IPS-NIHi11 (cell line): Measurements from ENCODE around the gene VEZF1.

Source experiments
- DNase-seq: peaks from one replicate; pipeline ENCODE4 v3.0.0; 2012; ENCODE audit warnings: mixed read lengths, low spot score

VEZF1 gene, protein sequence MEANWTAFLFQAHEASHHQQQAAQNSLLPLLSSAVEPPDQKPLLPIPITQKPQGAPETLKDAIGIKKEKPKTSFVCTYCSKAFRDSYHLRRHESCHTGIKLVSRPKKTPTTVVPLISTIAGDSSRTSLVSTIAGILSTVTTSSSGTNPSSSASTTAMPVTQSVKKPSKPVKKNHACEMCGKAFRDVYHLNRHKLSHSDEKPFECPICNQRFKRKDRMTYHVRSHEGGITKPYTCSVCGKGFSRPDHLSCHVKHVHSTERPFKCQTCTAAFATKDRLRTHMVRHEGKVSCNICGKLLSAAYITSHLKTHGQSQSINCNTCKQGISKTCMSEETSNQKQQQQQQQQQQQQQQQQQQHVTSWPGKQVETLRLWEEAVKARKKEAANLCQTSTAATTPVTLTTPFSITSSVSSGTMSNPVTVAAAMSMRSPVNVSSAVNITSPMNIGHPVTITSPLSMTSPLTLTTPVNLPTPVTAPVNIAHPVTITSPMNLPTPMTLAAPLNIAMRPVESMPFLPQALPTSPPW

DNA sequence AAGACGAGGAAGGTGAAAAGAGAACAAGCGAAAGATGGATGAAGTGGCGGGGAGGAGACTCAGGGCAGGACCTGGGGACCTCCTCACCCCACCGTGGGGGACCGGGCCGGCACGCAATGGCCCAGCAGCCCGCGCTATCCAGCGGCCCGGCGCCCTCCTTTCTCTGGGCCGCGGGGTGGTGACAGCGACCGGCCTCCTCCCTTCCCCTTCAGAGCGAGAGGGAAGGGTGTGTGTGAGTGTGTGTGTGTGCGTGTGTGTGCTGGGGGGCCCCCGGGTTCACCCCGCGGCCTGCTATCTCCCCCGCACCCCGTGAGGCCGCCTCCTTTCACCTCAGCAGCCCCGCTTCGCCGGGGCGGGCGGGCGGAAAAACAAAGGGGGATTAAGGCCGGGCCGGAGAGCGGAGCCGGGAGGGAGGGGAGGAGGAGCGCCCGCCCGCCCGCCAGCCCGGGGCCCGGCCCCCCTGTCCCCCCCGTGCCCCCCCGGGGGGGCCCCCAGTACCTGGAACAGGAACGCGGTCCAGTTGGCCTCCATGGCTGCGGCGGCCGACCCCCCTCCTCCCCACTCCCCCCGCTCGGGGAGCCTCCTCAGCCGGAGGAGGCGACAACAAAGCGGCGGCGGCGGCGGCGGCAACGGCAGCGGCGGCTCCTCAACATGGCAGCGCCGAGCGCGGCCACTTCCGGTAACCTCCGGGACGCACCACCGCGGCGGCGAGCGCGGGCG is at the start of gene VEZF1:
VEZF1 (minus strand) TSS at position 674 of the 720 bp plus-strand sequence; CDS start at position 531, 143 bp downstream.
- DNase-seq: peak; percentile 84

DNA sequence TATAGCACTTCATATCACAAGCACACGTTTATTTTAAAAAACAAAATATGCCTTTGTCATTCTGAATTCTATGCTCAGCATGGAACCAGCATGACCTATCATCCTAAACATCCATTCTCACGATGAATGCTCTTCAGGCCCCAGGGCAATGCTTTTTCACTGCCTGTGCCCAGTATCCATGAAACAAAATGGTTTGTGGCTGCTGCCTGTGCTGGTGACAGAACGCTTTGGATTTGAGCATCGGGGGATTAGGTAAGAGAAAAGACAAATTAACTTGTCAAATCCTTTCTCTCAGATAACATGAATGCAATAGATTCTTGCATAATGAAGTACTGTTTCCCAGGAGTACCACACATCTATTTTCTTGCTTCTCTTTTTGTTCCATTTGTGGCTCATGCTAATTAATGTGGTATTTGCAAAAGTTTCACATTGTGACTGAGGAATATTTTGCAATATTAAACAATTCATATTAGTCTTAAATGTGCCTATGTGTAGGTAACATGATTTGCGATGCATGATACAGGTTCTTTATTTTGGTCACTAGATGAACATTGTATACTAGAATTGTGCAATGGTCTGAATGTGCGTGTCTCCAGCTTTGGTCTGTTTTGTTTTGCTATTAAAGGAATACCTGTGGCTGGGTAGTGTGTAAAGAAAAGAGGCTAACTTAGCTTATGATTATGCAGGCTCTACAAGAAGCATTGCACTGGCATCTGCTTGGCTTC is 44.8 kb upstream of the VEZF1 start:
- no peak for DNase-seq

DNA sequence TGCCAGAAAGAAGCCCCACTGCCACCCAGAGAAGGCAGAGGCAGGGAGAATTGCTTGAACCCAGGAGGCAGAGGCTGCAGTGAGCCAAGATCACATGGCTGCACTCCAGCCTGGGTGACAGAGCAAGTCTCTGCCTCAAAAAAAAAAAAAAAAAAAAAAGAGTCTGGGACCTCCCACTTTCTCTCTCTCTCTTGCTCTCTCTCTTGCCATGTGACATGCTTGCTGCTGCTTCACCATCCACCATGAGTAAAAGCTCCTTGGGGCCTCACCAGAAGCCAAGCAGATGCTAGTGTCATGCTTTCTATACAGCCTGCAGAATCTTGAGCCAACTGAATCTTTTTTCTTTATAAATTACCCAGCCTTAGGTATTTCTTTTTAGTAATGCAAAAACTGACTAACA is 40.5 kb upstream of the VEZF1 start:
- DNase-seq: no peak

DNA sequence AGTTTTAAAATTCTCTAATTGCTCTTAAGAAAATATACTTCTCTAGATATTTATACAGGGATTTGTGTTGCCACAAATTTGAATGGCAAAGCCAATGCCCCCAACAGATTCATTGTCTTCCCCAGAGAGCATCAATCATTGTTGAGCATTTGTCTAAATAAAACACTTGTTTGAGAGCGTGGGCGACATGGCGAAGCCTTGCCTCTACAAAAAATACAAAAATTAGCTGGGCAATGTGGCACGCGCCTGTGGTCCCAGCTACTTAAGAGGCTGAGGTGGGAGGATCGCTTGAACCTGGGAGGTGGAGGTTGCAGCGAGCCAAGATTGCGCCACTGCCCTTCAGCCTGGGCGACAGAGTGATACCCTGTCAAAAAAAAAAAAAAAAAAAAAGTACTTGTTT is 32.3 kb upstream of the VEZF1 start:
- no peak for DNase-seq

DNA sequence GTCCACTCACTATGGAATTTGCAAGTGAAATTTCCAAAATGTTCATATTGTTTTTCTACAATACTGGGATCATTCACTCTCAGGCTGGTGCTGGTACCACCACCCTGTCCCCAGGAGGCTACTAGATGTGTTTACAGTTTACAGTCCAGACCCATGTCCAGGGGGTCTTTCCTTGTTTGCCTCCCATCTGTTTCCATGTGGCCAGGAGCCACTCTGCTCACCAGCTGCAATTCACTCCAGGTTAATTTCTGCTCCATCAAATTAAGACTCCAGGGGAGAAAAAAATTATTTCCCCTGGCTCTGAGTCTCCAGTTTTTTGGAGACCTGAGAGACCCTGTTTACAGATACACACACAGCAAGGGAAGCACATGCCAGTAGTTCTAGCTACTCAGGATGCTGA is 31.5 kb upstream of the VEZF1 start:
- DNase-seq: no peak

DNA sequence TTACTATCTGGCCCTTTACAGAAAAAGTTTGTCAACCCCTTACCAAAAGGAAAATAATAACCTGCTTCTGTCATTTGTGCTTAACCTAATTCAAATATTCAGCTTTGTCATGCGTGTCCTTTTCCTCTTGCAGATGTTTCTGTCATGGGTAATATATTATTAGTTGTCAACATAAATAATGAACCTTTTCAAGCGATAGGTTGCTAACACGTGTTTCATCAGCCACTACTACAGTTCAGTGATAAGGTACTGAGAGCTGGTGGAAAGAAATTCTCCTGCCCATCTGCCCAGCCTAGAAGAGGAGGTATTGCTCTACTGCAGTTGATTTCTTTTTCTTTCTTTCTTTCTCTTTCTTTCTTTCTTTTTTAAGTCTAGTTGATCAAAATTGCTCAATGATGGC is 31.0 kb upstream of the VEZF1 start:
- DNase-seq: no peak

DNA sequence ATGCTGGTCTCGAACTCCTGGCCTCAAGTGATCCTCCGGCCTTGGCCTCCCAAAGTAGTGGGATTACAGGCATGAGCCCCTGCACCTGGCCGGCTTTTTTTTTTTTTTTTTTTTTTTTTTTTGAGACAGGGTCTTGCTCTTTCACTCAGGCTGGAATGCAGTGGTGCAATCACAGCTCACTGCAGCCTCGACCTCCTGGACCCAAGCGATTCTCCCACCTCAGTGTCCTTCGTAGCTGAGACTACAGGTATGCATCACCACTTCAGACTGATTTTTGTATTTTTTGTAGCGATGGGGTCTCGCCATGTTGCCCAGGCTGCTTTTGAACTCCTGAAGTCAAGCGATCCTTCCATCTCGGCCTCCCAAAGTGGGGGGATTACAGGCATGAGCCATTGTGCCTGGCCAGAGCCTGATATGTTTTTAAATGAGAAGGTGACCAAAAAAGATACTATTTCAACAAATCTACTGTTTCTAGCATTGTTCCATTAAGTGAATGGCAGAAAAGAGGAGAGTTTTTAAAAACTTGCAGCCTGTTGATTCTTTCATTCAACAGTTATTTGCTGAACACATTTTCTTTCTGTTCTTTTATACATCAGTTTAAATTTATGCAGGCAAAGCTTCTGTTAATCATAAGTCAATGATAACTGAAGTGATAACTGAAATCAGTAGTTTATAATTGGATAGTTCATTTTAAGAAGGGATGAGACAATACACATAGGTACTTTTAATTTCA is 22.2 kb upstream of the VEZF1 start:
- DNase-seq: no peak

DNA sequence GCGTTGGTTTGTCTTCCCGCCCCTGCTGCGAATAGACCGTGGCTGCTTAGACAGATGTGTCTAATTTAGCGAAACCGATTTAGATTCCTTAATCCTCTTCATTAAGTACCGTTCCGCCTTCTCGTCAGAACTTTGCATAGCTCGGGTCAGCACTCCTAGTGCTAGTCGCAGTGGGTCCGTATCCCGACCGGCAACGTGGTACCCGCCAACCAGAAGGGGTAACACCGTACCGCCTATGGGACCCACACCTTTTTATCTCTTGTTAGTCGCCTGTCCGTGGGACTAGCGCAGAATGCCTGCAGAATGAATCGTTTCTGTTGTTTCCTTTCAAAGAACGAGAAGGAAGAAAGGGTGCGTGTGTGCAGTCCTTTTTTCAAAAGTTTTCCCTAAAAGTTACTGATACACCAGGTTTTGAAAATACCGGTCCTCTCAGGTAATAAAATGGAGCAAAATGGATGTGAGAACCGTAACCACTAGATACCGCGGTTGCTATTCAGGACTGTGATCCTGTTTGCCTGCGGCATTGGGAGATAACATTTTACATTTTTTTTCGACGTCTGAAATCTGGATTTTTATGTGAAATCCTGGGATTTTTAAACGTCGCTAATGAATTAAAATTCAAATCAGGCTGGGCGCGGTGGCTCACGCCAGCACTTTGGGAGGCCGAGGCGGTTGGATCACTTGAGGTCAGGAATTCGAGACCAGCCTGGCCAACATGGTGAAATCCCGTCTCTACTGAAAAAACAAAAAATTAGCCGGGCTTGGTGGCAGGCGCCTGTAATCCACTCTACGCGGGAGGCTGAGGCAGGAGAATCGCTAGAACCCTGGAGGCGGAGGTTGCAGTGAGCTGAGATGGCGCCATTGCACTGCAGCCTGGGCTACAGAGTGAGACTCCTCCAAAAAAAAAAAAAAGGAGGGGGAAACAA is 20.0 kb upstream of the VEZF1 start:
- no peak for DNase-seq

DNA sequence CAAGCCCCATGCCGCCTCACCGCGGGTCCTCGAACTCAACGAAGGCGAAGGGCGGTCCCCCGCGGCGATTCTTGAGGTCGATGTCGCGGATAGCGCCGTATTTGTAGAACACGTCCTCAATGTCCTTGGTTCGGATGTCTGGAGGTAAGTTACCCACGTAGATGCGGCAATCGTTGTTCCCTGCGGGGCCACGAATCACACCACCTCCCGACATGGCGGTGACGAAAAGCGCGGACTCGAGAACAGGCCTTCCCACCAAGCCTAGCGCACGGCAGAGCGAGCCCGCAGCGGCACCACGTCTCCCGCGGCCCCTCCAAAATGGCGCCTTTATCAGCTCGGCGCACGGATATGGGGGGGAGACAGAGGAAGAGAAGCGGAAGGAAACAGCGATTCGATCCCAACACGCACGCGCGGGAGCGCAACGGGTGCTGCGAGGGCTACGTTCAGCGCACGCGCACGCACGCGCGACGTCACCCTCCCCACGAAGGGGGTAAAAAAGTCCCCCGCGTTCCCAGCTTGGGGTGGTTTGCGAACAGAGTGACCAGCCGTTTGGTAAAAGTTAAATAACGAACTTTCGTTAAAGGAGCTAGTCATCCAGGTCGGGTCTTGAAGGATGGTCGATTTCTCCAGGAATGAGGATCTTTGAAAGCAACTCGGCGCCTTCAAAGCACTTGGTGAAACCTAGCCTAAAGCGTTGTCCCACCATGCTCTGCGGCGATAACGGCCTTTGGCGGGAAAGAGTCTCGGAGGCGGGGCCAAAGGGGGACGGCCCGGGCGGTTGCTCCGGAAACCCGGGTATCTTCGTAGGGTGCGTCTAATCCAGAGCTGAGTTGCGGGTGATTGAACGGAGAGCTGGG is 19.1 kb upstream of the VEZF1 start, which contains the start of gene SRSF1:
SRSF1 (minus strand) TSS at position 323 of the 857 bp plus-strand sequence; CDS start at position 214, 109 bp downstream.
- DNase-seq: peak; percentile 91

DNA sequence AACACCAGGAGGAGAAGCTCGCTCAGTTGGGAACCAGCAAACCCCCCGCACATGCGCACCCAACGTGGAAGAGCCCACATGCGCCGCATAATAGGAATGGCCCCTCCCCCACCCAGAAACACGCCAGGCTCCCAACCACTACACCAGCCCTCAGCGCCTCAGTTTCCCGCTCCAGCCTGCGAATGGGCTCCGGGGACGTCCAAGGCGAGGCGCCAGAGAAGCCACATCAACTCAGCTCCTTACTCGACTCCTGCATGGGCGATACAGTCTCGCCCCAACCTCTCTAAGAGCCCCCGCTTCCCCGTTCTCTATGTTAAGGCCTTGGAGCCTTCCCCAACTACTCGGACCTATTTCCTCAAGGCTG is 18.5 kb upstream of the VEZF1 start:
- peak; percentile 55 for DNase-seq

DNA sequence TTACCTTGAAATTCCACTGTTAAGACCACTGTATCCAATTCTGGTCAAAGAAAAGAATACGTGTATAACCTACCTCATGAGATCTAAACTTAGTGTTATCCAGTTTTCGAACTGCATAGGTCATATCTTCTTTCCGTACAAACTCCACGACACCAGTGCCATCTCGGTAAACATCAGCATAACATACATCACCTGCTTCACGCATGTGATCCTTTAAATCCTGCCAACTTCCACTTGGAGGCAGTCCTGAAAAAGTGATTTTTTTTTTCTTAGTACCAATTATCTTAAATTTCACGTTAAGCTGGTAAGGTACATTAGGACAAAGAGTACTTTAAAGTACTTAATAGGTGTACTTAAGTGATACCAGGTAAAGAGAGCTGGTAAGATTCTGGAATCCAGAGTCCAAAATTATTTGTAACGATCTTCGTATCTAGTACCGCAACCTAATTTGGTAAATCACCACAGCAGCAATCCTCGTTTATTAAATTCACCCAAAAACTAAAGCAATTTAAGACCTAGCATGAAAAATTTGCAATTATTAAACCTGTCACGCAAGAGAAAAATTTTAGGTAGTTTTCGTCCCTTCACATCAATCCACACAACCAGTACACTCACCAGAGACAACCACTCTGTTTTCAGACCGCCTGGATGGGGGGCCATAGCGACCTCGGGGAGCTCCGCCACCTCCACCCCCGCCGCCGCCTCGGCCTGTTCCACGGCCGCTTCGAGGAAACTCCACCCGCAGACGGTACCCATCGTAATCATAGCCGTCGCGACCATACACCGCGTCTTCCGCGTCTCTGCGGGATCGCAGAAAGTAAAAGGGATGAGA is 17.9 kb upstream of the VEZF1 start:
- no peak for DNase-seq

DNA sequence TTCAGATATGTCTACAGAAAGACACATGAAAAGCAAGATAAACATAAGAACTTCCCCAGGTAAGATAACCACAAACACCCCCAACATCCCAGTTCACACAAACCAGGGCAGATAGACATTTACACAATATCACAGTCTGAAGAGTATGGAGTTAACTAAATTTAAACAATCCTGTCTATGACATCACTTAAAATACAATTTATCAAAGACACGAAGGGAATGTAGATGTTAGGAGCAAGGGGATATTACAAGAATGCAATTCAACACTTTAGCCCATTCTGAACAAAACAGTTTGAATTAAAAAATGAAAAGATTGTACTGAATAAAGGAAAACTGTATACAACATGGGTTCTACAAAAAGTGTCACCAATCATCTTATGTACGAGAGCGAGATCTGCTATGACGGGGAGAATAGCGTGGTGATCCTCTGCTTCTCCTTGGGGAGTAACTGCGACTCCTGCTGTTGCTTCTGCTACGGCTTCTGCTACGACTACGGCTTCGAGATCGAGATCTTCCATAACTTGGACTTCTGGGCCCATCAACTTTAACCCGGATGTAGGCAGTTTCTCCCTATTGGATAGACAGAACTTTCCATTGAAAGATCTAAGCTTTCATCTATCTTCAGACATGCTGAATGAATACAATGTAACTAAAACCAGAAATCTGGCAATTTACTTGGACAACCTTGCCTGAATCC is 17.1 kb upstream of the VEZF1 start:
- DNase-seq: no peak

DNA sequence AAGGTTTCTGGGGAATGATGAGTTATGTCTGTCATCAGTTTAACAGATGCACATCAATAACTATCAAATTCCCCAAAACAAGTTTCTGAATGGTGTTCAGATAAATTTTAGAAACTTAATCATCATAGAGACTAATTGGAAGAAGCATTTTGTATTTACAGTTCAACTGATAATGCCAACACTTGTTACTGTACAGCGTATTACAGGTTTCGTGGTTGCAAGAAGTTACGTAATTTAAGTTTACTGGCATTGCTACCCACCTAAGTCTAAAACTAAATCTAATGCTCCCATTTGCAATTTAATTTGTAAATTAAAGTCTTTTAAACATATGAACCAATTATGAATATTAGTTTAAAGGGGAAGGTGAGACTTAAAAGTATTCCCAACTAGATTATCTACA is 16.0 kb upstream of the VEZF1 start:
- DNase-seq: no peak

DNA sequence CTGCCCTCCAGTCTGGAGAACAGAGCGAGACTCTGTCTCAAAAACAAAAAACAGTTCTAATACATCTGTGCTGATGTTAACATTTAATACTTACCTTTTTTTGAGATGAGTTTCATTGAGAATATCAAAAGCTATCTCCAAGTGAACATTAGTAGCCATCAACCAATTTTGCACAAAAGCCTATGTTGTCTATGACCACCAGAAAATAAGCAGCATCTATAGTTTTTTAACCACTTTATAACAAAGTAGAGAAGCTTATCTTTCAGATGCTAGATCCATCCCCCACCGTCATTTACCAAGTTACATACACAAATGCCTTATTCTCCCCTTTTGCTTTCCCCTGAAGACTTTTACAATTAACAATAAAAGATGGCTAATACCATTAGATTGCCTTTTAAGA is 14.9 kb upstream of the VEZF1 start:
- DNase-seq: no peak

DNA sequence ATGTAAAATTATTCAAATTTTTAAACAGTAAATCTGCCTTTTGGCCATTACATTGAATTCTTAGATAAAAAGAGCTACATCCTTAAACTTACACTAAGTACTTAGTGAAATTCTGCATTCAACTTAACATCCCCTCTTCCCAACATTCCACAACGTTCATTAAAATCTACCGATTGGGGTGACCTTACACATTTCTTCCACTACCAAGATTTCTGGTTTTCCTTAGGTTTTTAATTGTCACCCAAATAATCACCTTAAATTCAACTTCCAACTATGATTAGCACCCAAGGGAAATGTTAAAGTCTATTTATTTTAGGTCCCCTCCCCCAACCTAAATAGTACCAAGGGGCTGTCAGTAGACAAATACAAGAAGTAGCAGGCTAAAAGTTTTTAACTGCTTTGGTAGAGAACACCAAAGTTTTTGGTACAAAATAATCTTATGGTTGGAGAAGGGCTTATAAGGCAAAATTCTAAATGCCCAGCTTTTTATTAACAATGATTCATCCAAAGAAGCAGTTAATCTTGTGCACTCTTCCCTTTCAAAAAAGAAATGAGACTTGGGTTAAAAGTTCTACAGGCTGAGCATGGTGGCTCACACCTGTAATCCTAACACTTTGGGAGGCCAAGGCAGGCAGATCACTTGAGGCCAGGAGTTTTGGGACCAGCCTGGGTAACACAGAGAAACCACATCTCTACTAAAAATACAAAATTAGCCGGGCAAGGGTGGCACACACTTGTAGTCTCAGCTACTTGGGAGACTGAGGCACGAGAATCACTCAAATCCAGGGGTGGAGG is 14.3 kb upstream of the VEZF1 start:
- no peak for DNase-seq

DNA sequence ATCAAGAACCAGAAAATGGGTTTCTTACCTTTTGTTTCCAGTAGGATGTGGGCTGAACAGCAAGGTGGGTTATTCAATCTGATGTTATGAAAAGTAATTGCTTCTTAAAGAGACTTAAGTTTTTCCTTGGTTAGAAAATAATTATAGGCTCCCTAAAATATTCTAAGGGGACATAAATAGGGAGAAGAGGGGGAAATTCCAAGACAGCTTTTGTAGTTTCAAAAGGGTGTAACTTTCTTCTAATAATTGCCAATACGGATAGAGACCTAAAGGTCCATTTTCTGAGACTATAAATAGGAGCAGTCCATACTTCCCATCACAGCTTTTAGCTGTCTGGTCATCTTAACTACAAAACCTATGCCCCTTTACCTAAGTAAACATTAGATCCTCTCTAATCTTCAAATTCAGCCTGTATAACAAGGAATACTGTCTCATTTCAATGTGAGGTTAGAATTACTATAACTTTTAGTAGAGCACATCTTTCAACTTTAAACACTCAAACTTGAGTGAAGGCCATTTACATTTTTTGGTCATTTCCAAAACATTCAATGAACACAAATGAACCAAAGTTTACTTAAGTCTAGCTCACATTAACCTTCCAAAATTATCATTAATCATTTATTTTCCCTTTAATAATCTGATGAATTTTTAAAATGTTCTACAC is 13.5 kb upstream of the VEZF1 start:
- no peak for DNase-seq

DNA sequence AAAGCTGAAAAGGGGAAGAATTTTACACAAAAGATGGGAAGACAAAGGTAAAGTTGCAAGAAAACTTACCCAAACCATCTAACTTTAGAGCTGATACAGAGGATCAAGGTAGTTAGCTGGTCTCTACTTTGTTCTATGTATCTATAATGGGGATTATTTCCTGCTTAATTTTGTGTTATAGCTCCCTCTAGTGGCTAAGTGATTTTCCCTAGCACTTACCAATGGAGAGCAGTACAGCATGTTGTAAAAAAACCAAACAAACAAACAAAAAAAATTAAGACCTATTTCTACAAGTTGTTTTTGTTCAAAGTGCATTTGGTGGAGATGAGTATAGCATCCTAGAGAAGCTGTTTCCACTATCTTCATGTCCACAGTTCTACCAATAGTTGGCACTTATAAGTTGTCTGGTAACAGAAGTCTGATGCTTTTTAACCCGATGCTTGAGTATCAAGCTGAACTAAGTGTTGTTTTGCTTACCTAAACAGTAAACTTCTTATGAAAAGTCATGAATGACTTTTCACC is 11.5 kb upstream of the VEZF1 start:
- peak; percentile 13 for DNase-seq
